ENCODE measurements around the gene NPFF.

DNA sequence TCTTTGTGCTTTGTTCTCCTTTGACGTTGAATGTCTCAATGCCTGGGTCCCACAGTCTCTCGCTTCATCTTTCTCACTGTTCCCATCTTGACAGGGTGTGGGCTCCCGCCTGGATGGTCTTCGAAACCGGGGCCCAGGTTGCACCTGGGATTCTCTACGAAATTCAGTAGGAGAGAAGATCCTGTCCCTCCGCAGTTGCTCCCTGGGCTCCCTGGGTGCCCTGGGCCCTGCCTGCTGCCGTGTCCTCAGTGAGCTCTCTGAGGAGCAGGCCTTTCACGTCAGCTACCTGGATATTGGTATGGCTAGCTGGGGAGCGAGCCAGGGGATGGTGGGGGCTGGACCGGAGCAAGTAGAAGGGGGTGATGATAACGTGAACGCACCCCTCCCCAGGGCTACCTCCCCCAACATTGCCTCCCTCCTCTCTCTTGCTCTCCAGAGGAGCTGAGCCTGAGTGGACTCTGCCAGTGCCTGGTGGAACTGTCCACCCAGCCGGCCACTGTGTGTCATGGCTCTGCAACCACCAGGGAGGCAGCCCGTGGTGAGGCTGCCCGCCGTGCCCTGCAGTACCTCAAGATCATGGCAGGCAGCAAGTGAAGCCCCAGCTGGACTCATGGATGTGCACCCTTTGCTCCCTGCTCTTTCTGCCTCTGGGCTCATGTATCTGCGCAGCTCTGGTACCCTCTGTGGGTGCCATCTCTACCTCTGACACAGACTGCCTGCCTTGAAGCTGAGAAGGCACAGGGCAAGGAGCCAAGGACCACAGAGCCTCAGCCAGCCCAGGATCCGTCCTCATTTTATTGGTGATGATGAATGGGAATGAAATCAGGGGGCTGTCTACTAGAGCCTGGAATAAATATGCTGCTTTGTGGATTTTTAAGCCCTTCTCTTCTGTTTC, 1.5 kb downstream of the NPFF start:
- TF ChIP-seq, protein P1, sequence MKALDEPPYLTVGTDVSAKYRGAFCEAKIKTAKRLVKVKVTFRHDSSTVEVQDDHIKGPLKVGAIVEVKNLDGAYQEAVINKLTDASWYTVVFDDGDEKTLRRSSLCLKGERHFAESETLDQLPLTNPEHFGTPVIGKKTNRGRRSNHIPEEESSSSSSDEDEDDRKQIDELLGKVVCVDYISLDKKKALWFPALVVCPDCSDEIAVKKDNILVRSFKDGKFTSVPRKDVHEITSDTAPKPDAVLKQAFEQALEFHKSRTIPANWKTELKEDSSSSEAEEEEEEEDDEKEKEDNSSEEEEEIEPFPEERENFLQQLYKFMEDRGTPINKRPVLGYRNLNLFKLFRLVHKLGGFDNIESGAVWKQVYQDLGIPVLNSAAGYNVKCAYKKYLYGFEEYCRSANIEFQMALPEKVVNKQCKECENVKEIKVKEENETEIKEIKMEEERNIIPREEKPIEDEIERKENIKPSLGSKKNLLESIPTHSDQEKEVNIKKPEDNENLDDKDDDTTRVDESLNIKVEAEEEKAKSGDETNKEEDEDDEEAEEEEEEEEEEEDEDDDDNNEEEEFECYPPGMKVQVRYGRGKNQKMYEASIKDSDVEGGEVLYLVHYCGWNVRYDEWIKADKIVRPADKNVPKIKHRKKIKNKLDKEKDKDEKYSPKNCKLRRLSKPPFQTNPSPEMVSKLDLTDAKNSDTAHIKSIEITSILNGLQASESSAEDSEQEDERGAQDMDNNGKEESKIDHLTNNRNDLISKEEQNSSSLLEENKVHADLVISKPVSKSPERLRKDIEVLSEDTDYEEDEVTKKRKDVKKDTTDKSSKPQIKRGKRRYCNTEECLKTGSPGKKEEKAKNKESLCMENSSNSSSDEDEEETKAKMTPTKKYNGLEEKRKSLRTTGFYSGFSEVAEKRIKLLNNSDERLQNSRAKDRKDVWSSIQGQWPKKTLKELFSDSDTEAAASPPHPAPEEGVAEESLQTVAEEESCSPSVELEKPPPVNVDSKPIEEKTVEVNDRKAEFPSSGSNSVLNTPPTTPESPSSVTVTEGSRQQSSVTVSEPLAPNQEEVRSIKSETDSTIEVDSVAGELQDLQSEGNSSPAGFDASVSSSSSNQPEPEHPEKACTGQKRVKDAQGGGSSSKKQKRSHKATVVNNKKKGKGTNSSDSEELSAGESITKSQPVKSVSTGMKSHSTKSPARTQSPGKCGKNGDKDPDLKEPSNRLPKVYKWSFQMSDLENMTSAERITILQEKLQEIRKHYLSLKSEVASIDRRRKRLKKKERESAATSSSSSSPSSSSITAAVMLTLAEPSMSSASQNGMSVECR (CRISPR knock-in tag; IDR thresholded peaks at IDR 0.05; ENCODE audit: borderline replicate concordance) = no peak
- TF ChIP-seq CREM (CRISPR knock-in tag; IDR thresholded peaks at IDR 0.05) (no peak), ATF1 (CRISPR knock-in tag; IDR thresholded peaks at IDR 0.05) (no peak), RORB (CRISPR knock-in tag; IDR thresholded peaks at IDR 0.05) (no peak), CBFB (CRISPR knock-in tag; IDR thresholded peaks at IDR 0.05; ENCODE audit: low read depth) (no peak)
- TF ChIP-seq, protein P2, sequence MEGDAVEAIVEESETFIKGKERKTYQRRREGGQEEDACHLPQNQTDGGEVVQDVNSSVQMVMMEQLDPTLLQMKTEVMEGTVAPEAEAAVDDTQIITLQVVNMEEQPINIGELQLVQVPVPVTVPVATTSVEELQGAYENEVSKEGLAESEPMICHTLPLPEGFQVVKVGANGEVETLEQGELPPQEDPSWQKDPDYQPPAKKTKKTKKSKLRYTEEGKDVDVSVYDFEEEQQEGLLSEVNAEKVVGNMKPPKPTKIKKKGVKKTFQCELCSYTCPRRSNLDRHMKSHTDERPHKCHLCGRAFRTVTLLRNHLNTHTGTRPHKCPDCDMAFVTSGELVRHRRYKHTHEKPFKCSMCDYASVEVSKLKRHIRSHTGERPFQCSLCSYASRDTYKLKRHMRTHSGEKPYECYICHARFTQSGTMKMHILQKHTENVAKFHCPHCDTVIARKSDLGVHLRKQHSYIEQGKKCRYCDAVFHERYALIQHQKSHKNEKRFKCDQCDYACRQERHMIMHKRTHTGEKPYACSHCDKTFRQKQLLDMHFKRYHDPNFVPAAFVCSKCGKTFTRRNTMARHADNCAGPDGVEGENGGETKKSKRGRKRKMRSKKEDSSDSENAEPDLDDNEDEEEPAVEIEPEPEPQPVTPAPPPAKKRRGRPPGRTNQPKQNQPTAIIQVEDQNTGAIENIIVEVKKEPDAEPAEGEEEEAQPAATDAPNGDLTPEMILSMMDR (IDR thresholded peaks at IDR 0.05) = no peak
